Right atrium auricular region (tissue), 2 donors: ENCODE data around the gene CAPZB. TPM values are rescaled to one million over a fixed set of nuclear protein-coding genes. Genes with fewer than 3 reads are reported as not detected.

ENCODE experiments used
- DNase-seq: peaks from one replicate; pipeline ENCODE4 v3.0.0-alpha.2; 2019; ENCODE audit warnings: low spot score
- H3K27ac ChIP-seq, 2 donors: fragments of 200-600 bp; sonication (generic); 1 replicate in 1 of 2; 2 replicates in 1 of 2; pipeline ENCODE4 v1.5.1; 2016 to 2019
- H3K27me3 ChIP-seq, 2 donors: fragments of 200-600 bp; sonication (generic); one replicate each; pipeline versions ENCODE4 v1.5.1 to v1.6.0; 2017 to 2019
- H3K36me3 ChIP-seq: fragments of 200-600 bp; sonication (generic); one replicate; pipeline ENCODE4 v1.5.1; 2016
- H3K4me1 ChIP-seq, 2 donors: fragments of 200-600 bp; sonication (generic); one replicate each; pipeline versions ENCODE4 v1.5.1 to v1.6.0; 2017 to 2019
- H3K4me3 ChIP-seq, 2 donors: fragments of 200-600 bp; sonication (generic); 1 replicate in 1 of 2; 2 replicates in 1 of 2; pipeline ENCODE4 v1.5.1; 2017 to 2019; ENCODE audit warnings: mild to moderate bottlenecking in 1 of 2, moderate library complexity in 1 of 2
- H3K9me3 ChIP-seq, 2 donors: fragments of 200-600 bp; sonication (generic); one replicate each; pipeline ENCODE4 v1.5.1; 2019
- total RNA-seq, 2 donors: library from RNA; depleted of rRNA; stranded (reverse); fragments of >200 nt; gene quantifications; one replicate each; pipeline ENCODE4 v1.1.0, GENCODE V29; 2016
- TF ChIP-seq, protein P1 (sequence below), 2 donors: fragments of 200-600 bp; sonication (generic); IDR thresholded peaks; one replicate each; pipeline ENCODE4 v1.5.1; 2019; ENCODE audit warnings: antibody characterized with exemption in 2 of 2

The CAPZB gene
- total RNA-seq, 2 donors from 2014 or later, result 87.8 to 122 TPM

DNA sequence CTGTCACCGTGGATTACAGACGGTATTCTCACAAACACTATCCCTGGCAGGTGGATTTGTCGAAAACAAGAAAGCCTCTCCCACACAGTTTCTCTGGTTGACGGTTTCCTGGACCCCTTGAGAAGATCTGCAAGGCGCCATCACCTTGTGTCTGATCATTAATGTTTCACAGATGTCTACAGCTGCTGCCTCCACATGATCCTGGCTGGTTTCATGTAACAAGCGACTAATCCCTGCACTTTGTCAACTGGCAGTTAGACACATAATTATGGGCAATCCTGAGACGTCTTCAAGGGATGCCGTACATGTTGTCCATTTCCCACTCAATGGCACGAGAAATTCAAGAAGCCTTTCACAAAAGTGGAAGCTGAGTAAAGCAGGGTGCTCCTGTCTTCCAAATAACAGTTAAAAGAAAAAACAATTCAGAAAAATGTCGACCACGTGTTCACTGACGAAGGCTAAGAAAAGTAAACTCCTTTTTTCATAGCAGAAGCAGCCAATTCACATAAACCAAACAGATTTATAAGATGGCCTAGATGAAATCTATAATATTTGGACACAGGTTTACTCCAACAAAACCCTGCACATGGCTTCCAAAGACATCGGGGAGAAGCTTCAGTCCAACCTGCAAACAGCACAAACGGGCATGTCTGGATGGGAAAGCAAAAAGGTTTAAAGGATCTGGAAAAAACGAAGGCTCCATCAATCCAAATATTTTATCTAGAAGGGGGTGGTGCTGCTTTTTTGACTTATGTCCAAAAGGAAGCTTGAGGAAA is 52.2 kb downstream of the CAPZB start:
- Histone ChIP-seq H3K27me3 (no peaks in the 10 kb centered on the region), H3K4me1 (peaks cover 0 to 95% of the 10 kb centered on the region in 2 donors), H3K9me3 (no peaks in the 10 kb centered on the region), H3K27ac (peak overlapping the region; percentile 86 to 90), H3K36me3 (no peaks in the 10 kb centered on the region), H3K4me3 (no peak overlapping the region)
- no peak for DNase-seq
- TF ChIP-seq, protein P1, sequence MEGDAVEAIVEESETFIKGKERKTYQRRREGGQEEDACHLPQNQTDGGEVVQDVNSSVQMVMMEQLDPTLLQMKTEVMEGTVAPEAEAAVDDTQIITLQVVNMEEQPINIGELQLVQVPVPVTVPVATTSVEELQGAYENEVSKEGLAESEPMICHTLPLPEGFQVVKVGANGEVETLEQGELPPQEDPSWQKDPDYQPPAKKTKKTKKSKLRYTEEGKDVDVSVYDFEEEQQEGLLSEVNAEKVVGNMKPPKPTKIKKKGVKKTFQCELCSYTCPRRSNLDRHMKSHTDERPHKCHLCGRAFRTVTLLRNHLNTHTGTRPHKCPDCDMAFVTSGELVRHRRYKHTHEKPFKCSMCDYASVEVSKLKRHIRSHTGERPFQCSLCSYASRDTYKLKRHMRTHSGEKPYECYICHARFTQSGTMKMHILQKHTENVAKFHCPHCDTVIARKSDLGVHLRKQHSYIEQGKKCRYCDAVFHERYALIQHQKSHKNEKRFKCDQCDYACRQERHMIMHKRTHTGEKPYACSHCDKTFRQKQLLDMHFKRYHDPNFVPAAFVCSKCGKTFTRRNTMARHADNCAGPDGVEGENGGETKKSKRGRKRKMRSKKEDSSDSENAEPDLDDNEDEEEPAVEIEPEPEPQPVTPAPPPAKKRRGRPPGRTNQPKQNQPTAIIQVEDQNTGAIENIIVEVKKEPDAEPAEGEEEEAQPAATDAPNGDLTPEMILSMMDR (IDR thresholded peaks at IDR 0.05), result no peak

DNA sequence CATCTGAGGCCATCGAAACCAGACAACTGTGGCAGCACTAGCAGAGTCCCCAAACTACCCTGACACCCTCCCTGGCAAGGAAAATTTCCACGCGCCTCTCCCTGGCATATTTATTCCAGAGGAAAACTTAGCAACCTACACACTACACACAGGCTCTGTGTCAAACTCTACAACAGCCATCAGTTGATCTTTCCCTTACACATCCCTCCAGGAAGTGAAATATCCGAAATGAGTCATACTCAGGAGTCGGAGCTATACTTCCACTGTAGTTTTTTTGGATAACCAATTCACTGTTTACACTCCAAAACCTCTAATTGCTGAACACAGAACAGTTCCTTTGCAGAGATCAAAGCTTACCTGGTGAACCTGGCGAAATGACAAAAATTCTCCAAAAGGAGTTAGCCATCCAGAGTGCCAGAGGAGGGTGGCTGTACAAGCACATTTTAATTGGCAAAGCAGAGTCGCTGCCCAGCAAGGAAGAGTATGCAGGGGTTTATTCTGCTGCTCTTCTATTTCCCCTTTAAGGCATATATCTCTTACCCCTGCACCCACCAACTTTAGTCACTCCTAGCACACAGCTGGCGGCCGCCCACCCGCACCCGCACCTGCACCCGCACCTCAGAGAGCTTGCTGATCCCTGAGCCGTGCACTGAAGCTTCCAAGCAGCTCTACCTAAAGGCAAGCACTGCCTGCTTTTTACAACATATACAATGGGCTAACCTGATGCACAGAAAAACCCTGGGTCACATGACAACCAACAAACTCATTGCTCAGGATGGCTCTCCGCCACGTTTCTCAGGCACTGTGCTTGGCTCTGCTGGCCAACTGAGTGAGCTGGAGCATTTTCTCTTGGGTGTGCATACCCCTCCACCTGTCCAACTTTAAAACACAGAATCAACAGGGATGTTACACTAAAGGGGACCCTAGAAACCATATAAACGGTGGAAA is 54.9 kb downstream of the CAPZB start:
- DNase-seq, result no peak
- Histone ChIP-seq H3K9me3 (no peaks in the 10 kb centered on the region), H3K27ac (peak overlapping the region; percentile 69 to 81), H3K4me1 (peaks cover 0 to 95% of the 10 kb centered on the region in 2 donors), H3K36me3 (no peaks in the 10 kb centered on the region), H3K27me3 (no peaks in the 10 kb centered on the region), H3K4me3 (no peak overlapping the region)
- TF ChIP-seq, protein P1 (IDR thresholded peaks at IDR 0.05), result no peak

- Histone ChIP-seq H3K4me3 (no peak overlapping the region), H3K9me3 (no peaks in the 10 kb centered on the region), H3K4me1 (peaks cover 0 to 95% of the 10 kb centered on the region in 2 donors), H3K36me3 (no peaks in the 10 kb centered on the region), H3K27me3 (no peaks in the 10 kb centered on the region), H3K27ac (peak overlapping the region; percentile 69 to 81)
- no peak for DNase-seq
- TF ChIP-seq, protein P1 (IDR thresholded peaks at IDR 0.05), result no peak
These were observed 55.7 kb downstream of the CAPZB start for GRCh38 chr1:19429611-19430010.

GRCh38 chr1:19427087-19427781 is 58.1 kb downstream of the CAPZB start:
- Histone ChIP-seq H3K36me3 (no peaks in the 10 kb centered on the region), H3K4me3 (no peak overlapping the region), H3K4me1 (peaks cover 0 to 93% of the 10 kb centered on the region in 2 donors), H3K27me3 (no peaks in the 10 kb centered on the region), H3K9me3 (no peaks in the 10 kb centered on the region), H3K27ac (peak overlapping the region; percentile 69 to 81)
- no peak for DNase-seq
- TF ChIP-seq, protein P1 (IDR thresholded peaks at IDR 0.05), result no peak

GRCh38 chr1:19426294-19427086 is 58.8 kb downstream of the CAPZB start:
- Histone ChIP-seq H3K9me3 (no peaks in the 10 kb centered on the region), H3K27ac (peak overlapping the region; percentile 69 to 81), H3K4me3 (no peak overlapping the region), H3K36me3 (no peaks in the 10 kb centered on the region), H3K27me3 (no peaks in the 10 kb centered on the region), H3K4me1 (peaks cover 0 to 98% of the 10 kb centered on the region in 2 donors)
- DNase-seq, result no peak
- TF ChIP-seq, protein P1 (IDR thresholded peaks at IDR 0.05), result no peak
